GM12892 (cell line): ENCODE measurements around the gene GALNS.

ENCODE experiments used
- POLR2A ChIP-seq: IDR thresholded peaks from 2 replicates; pipeline ENCODE4 v1.6.1; 2011; ENCODE audit warnings: low read depth, low read length, control low read depth
- POLR2AphosphoS5 ChIP-seq: IDR thresholded peaks from 2 replicates; pipeline ENCODE4 v1.6.1; 2011; ENCODE audit warnings: low read depth, low read length, control low read depth
- TAF1 ChIP-seq: IDR thresholded peaks from 2 replicates; pipeline ENCODE4 v1.6.1; 2011; ENCODE audit warnings: low read depth, mild to moderate bottlenecking, control low read depth, low read length, borderline replicate concordance

DNA sequence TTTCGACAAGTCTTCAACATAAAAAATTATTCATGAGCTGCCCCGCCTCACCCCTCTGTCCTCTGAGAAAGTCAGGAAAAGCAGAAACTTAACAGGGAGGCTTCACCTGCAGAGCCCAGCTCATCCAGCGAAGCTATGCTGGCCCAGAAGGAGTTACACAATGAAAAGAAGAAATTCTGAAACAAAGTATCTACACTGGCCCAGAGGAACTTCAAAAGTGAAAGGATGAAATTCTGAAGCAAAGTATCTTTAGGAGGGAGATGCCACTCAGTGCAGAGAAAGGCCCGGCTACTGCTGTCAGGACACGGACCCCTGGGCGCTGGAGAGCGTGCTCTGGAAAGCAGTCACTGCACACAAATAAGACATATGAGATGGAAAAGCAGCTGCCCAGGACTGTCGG lies 1.6 kb downstream of the GALNS start:
- TF ChIP-seq TAF1, result no peak
- TF ChIP-seq POLR2AphosphoS5, result no peak
- TF ChIP-seq POLR2A, result no peak
